Neutrophil (primary cell): Measurements from ENCODE around the gene ADGRF4.

ENCODE experiments used
- H3K27ac ChIP-seq: fragments of 200-600 bp; sonication (generic); 2 replicates; pipeline ENCODE4 v1.5.1; 2016; ENCODE audit warnings: mild to moderate bottlenecking, moderate library complexity
- H3K27me3 ChIP-seq: fragments of 200-600 bp; sonication (generic); 2 replicates; pipeline ENCODE4 v1.6.0; 2016; ENCODE audit warnings: mild to moderate bottlenecking
- H3K36me3 ChIP-seq: fragments of 200-600 bp; sonication (generic); 2 replicates; pipeline ENCODE4 v1.5.1; 2017
- H3K4me1 ChIP-seq, 2 experiments: fragments of 200-600 bp in 1 of 2; sonication (generic) in 1 of 2; 1 replicate in 1 of 2; 2 replicates in 1 of 2; pipeline versions ENCODE4 v1.5.1 to v1.6.1; 2013 to 2016; ENCODE audit warnings: low read depth in 1 of 2, low read length in 1 of 2, mild to moderate bottlenecking in 1 of 2, moderate library complexity in 1 of 2; ENCODE audit not compliant: control insufficient read depth in 1 of 2, insufficient read depth in 1 of 2
- H3K4me3 ChIP-seq, 2 experiments: fragments of 200-600 bp in 1 of 2; sonication (generic) in 1 of 2; 1 replicate in 1 of 2; 2 replicates in 1 of 2; pipeline ENCODE4 v1.5.1; 2013 to 2016; ENCODE audit warnings: low read depth in 1 of 2, low read length in 1 of 2, mild to moderate bottlenecking in 1 of 2, moderate library complexity in 1 of 2
- H3K9me3 ChIP-seq: fragments of 200-600 bp; sonication (generic); 2 replicates; pipeline ENCODE4 v1.5.1; 2016
- CTCF ChIP-seq: fragments of 200-600 bp; sonication (generic); IDR thresholded peaks from 2 replicates; pipeline ENCODE4 v1.5.1; 2016; ENCODE audit warnings: antibody characterized with exemption

ADGRF4 gene

GRCh38 chr6:47749757-47750156, 51.4 kb downstream of the ADGRF4 start:
- Histone ChIP-seq H3K9me3 (no peaks in the 10 kb centered on the region), H3K4me1 (no peaks in the 10 kb centered on the region), H3K36me3 (no peaks in the 10 kb centered on the region), H3K4me3 (no peak overlapping the region), H3K27me3 (no peaks in the 10 kb centered on the region), H3K27ac (no peak overlapping the region)
- TF ChIP-seq CTCF: no peak

DNA sequence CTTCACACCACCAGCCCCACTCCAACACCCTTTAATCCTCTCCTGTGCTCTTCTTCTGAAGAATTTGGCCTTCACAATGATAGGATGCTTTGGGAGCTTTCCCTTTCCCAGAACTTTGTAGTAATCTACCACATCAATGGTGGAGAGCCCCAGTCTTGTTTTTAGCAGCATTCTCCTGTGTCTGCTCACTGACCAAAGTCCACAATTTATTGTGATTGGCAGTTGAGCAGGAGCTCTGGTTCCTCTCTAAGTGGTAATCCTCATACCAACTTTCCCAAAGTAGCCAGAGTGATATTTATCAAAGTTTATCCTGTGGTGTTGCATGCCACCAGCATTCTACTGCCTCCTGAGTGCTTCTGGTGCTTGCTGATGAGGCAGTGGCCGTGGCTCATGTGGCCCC, 54.4 kb downstream of the ADGRF4 start:
- H3K27me3 ChIP-seq: no peaks in the 10 kb centered on the region
- H3K27ac ChIP-seq: no peak overlapping the region
- no peaks in the 10 kb centered on the region for H3K9me3 ChIP-seq
- no peak overlapping the region for H3K4me3 ChIP-seq
- TF ChIP-seq CTCF: no peak
- no peaks in the 10 kb centered on the region for H3K4me1 ChIP-seq
- no peaks in the 10 kb centered on the region for H3K36me3 ChIP-seq

DNA sequence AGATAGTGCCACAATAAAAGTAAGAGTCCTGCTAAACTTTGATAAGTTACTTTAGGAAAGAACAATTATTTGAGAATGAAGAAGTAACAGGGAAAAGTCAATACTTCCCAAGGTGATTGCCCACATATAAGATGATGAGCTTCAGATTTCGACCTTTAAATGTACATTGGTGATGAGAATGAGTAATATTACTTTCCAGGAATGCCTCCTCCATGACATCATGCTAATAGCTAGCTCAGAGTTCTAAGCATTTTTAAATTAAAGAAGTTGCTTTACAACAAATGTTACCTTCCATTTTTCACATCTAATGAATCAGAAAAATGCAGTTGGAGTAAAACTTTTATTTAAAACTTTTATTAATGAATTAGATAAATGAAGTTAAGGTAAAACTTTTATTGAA, 61.0 kb downstream of the ADGRF4 start:
- Histone ChIP-seq H3K4me1 (no peaks in the 10 kb centered on the region), H3K36me3 (no peaks in the 10 kb centered on the region), H3K27me3 (no peaks in the 10 kb centered on the region), H3K9me3 (no peaks in the 10 kb centered on the region), H3K4me3 (no peak overlapping the region), H3K27ac (no peak overlapping the region)
- no peak for TF ChIP-seq CTCF

DNA sequence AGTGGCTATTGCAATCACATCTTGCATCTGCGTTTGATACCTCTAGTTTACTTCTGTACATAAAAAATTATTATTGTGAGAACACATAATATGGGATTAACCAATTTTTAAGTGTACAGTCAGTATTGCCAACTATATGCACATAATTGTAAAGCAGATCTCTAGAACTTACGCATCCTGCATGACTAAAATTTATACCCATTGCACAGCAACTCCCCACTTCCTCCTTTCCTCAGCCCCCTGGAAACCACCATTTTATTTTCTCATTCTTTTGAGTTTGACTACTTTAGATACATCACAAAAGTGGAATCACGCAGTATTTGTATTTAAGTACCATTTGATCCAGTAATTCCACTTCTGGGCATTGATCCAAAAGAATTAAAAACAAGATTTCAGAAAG, 64.1 kb downstream of the ADGRF4 start:
- H3K27me3 ChIP-seq: no peaks in the 10 kb centered on the region
- H3K36me3 ChIP-seq: no peaks in the 10 kb centered on the region
- TF ChIP-seq CTCF: no peak
- H3K4me3 ChIP-seq: no peak overlapping the region
- H3K9me3 ChIP-seq: no peaks in the 10 kb centered on the region
- H3K27ac ChIP-seq: no peak overlapping the region
- H3K4me1 ChIP-seq: no peaks in the 10 kb centered on the region

GRCh38 chr6:47766445-47766844, 68.1 kb downstream of the ADGRF4 start:
- no peak overlapping the region for H3K27ac ChIP-seq
- no peaks in the 10 kb centered on the region for H3K4me1 ChIP-seq
- H3K4me3 ChIP-seq: no peak overlapping the region
- H3K36me3 ChIP-seq: no peaks in the 10 kb centered on the region
- TF ChIP-seq CTCF: no peak
- no peaks in the 10 kb centered on the region for H3K9me3 ChIP-seq
- H3K27me3 ChIP-seq: no peaks in the 10 kb centered on the region

DNA sequence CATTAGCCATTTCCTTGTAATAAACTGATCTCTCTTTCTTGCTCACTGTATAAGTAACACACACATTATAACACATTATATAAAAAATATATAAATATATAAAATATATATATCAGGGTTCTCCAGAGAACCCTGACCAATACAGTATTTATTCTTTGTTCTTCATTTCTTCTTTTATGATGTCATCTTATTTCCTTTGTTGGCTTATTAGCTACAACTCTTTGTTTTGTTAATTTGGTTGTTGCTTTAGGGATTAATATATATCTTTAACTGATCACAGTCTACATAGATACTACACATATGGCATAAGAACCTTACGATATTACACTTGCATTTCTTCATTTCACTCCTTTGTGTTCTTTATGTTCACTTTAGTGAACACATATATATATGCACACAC, 68.7 kb downstream of the ADGRF4 start:
- Histone ChIP-seq H3K9me3 (no peaks in the 10 kb centered on the region), H3K4me3 (no peak overlapping the region), H3K4me1 (no peaks in the 10 kb centered on the region), H3K27ac (no peak overlapping the region), H3K27me3 (no peaks in the 10 kb centered on the region), H3K36me3 (no peaks in the 10 kb centered on the region)
- TF ChIP-seq CTCF: no peak
